Loucy (cell line): ENCODE data around the gene ETS1.
A peak's percentile ranks its signal among the peaks of the same experiment; 100 is the strongest.

Source experiments
- H2AFZ ChIP-seq: fragments of 200-600 bp; sonication (generic); 2 replicates; pipeline ENCODE4 v1.6.0; 2016; ENCODE audit warnings: antibody characterized with exemption, mild to moderate bottlenecking, low read length, moderate library complexity
- H3F3A ChIP-seq: fragments of 200-600 bp; 2 replicates; pipeline ENCODE4 v1.6.0; 2016; ENCODE audit warnings: antibody characterized with exemption, low read depth, mild to moderate bottlenecking
- H3K27me3 ChIP-seq: fragments of 200-600 bp; sonication (generic); 2 replicates; pipeline ENCODE4 v1.6.1; 2014; ENCODE audit warnings: low read length, mild to moderate bottlenecking; ENCODE audit not compliant: insufficient read depth, poor library complexity, severe bottlenecking
- H3K36me3 ChIP-seq: fragments of 200-600 bp; sonication (generic); 2 replicates; pipeline ENCODE4 v1.6.1; 2016; ENCODE audit warnings: low read length; ENCODE audit not compliant: insufficient read depth
- H3K4me1 ChIP-seq: fragments of 200-600 bp; sonication (generic); 2 replicates; pipeline ENCODE4 v1.5.1; 2014; ENCODE audit warnings: low read length, mild to moderate bottlenecking; ENCODE audit not compliant: insufficient read depth, poor library complexity, severe bottlenecking
- H3K4me2 ChIP-seq: fragments of 200-600 bp; sonication (generic); 2 replicates; pipeline ENCODE4 v1.6.0; 2014; ENCODE audit warnings: antibody characterized with exemption, low read length, low read depth, mild to moderate bottlenecking; ENCODE audit not compliant: poor library complexity, severe bottlenecking
- H3K4me3 ChIP-seq: fragments of 200-600 bp; sonication (generic); 2 replicates; pipeline ENCODE4 v1.5.1; 2014; ENCODE audit warnings: low read length, mild to moderate bottlenecking, mixed read lengths; ENCODE audit not compliant: poor library complexity, severe bottlenecking
- H3K79me2 ChIP-seq: fragments of 200-600 bp; sonication (generic); 2 replicates; pipeline ENCODE4 v1.6.1; 2014; ENCODE audit warnings: low read length; ENCODE audit not compliant: insufficient read depth
- H3K9ac ChIP-seq: fragments of 200-600 bp; sonication (generic); 2 replicates; pipeline ENCODE4 v1.6.0; 2014; ENCODE audit warnings: mild to moderate bottlenecking, low read depth, low read length, moderate library complexity; ENCODE audit not compliant: poor library complexity, severe bottlenecking
- H3K9me2 ChIP-seq: fragments of 200-600 bp; sonication (generic); replicated peaks from 2 replicates; pipeline ENCODE4 v1.6.1; 2016; ENCODE audit warnings: low read depth, low read length, mixed read lengths
- H3K9me3 ChIP-seq: fragments of 200-600 bp; sonication (generic); 2 replicates; pipeline ENCODE4 v1.6.1; 2014; ENCODE audit warnings: mild to moderate bottlenecking, antibody characterized with exemption, low read length, low read depth; ENCODE audit not compliant: insufficient read depth
- H4K20me1 ChIP-seq: fragments of 200-600 bp; sonication (generic); 2 replicates; pipeline ENCODE4 v1.6.0; 2014; ENCODE audit warnings: antibody characterized with exemption, low read length, mild to moderate bottlenecking; ENCODE audit not compliant: insufficient read depth, poor library complexity, severe bottlenecking
- EZH2phosphoT487 ChIP-seq: fragments of 200-600 bp; IDR thresholded peaks from 2 replicates; pipeline ENCODE4 v1.6.1; 2018; ENCODE audit warnings: antibody characterized with exemption, mild to moderate bottlenecking, moderate library complexity, borderline replicate concordance
- TF ChIP-seq, protein P1 (sequence below): fragments of 200-600 bp; sonication (generic); conservative IDR thresholded peaks from 2 replicates; pipeline ENCODE4 v1.5.1; 2014; ENCODE audit warnings: mild to moderate bottlenecking, antibody characterized with exemption, low read length

Gene ETS1

DNA sequence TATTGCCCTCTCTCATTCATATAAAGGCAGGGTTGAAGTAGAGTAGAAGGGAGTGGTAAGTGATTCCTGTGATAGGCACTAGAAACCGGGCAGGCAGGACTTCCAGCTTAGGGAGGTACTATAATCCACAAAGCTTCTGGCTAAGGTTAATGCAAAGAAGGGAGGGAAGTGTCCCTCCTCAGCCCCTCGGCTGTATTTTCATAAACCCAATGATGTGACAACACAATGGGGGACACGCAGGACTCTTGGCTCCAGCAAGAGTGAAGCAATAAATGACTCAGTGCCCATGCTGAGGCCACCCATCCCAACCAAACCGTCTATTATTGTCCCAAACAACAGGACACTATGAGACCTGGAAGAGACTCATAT, 90.7 kb downstream of the ETS1 start:
- Histone ChIP-seq H3K9me3 (no peaks in the 10 kb centered on the region), H3K4me1 (peaks cover 95% of the 10 kb centered on the region), H3K79me2 (peaks cover 100% of the 10 kb centered on the region), H3K9ac (no peak overlapping the region), H3K4me3 (no peak overlapping the region), H3K27me3 (no peaks in the 10 kb centered on the region), H3K9me2 (no peaks in the 10 kb centered on the region), H3K36me3 (peaks cover 53% of the 10 kb centered on the region; the same call in 1 of the 2 replicates), H2AFZ (no peak overlapping the region), H4K20me1 (peaks cover 98% of the 10 kb centered on the region), H3F3A (no peaks in the 10 kb centered on the region; the same call in 1 of the 2 replicates), H3K4me2 (peak overlapping the region; percentile 38)
- no peak for TF ChIP-seq EZH2phosphoT487
- TF ChIP-seq, protein P1, sequence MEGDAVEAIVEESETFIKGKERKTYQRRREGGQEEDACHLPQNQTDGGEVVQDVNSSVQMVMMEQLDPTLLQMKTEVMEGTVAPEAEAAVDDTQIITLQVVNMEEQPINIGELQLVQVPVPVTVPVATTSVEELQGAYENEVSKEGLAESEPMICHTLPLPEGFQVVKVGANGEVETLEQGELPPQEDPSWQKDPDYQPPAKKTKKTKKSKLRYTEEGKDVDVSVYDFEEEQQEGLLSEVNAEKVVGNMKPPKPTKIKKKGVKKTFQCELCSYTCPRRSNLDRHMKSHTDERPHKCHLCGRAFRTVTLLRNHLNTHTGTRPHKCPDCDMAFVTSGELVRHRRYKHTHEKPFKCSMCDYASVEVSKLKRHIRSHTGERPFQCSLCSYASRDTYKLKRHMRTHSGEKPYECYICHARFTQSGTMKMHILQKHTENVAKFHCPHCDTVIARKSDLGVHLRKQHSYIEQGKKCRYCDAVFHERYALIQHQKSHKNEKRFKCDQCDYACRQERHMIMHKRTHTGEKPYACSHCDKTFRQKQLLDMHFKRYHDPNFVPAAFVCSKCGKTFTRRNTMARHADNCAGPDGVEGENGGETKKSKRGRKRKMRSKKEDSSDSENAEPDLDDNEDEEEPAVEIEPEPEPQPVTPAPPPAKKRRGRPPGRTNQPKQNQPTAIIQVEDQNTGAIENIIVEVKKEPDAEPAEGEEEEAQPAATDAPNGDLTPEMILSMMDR: no peak

DNA sequence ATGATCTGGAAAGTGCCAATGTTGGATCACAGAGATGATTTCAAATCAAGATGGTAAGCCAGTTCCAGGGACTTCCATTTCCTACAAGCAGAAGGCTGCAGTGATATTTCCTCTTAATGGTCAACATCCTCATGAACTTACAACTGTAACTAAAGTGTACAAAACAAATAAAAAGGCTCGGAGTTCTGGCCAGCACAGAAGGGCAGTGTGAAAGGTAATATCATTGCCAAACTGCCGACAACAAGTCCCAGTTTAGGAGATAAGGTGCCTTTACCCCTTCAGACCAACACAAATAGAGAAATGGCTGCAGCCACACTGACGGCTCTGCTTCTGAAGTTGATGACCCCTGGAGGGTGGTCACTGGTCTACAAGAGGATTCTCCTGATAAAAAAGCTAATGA, 91.1 kb downstream of the ETS1 start:
- peak overlapping the region; percentile 38 for H3K4me2 ChIP-seq
- peaks cover 57% of the 10 kb centered on the region; the same call in 1 of the 2 replicates for H3K36me3 ChIP-seq
- no peak overlapping the region for H3K9ac ChIP-seq
- no peaks in the 10 kb centered on the region for H3K27me3 ChIP-seq
- H3K4me3 ChIP-seq: no peak overlapping the region
- no peak overlapping the region for H2AFZ ChIP-seq
- peaks cover 90% of the 10 kb centered on the region for H3K4me1 ChIP-seq
- H3K9me2 ChIP-seq: no peaks in the 10 kb centered on the region
- TF ChIP-seq, protein P1: no peak
- TF ChIP-seq EZH2phosphoT487: no peak
- H3F3A ChIP-seq: no peaks in the 10 kb centered on the region; the same call in 1 of the 2 replicates
- H3K79me2 ChIP-seq: peaks cover 100% of the 10 kb centered on the region
- no peaks in the 10 kb centered on the region for H3K9me3 ChIP-seq
- peaks cover 98% of the 10 kb centered on the region for H4K20me1 ChIP-seq

DNA sequence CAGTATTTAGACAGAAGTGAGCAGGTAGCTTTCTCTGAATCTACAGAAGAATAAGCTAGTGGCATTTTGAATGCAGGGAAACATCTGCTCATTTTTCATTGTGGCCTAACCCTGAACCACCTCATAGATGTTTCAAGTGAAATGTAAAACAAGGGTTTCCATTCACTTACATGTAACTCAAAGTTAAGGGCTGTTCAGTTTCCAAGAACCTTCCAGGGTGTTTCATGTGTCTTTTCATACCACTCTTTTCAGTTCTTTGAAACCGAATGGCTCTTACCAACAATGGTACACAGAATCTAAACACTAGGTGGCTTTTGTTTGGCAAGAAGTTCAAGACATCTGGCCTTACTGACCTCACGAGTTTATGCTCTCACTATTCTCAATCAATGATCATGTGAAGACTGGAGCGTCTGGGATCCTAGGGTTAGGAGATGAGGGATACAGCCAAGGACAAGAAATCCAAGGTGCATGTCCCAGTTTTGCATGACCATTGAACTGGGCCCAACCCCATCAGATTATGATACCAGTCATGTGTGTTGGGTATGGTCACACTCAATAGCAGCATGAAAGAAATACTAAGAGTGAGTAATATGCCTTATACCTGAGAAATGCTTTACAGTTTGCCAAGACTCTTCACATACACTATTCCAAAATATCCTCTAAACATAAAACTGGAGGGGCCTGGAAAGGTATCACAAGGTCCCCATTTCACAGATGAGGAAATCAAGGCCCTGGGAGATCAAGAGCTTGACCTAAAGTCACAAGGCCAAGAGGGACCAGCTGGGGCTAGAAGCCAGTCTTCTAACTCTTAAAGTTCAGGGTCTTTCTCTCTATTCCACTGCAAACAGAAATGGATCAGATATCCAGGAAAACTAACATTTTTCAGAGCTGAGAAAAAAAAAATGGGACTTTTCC, 92.7 kb downstream of the ETS1 start:
- Histone ChIP-seq H4K20me1 (peaks cover 93% of the 10 kb centered on the region), H3K9ac (no peak overlapping the region), H3K4me2 (peak overlapping the region; percentile 8), H3K9me2 (no peaks in the 10 kb centered on the region), H3F3A (no peaks in the 10 kb centered on the region; the same call in 1 of the 2 replicates), H2AFZ (no peak overlapping the region), H3K36me3 (peaks cover 64% of the 10 kb centered on the region), H3K27me3 (no peaks in the 10 kb centered on the region), H3K4me1 (peaks cover 77% of the 10 kb centered on the region), H3K4me3 (no peak overlapping the region), H3K9me3 (no peaks in the 10 kb centered on the region), H3K79me2 (peaks cover 100% of the 10 kb centered on the region)
- TF ChIP-seq, protein P1: peak; percentile 24; the same call in 1 of the 2 replicates
- no peak for TF ChIP-seq EZH2phosphoT487
